HEK293T (cell line): ENCODE measurements around the gene LIPC.

Experiments
- ARNT ChIP-seq: fragments of 450-650 bp; IDR thresholded peaks from 2 replicates; pipeline ENCODE4 v1.6.1; 2017; ENCODE audit warnings: mild to moderate bottlenecking
- BHLHE40 ChIP-seq: fragments of 450-650 bp; IDR thresholded peaks from 2 replicates; pipeline ENCODE4 v1.6.1; 2016; ENCODE audit warnings: mild to moderate bottlenecking, moderate library complexity, borderline replicate concordance
- CTBP1 ChIP-seq: fragments of 450-650 bp; IDR thresholded peaks from 2 replicates; pipeline ENCODE4 v1.6.1; 2016; ENCODE audit warnings: borderline replicate concordance
- FOXK2 ChIP-seq: fragments of 450-650 bp; IDR thresholded peaks from 2 replicates; pipeline ENCODE4 v1.6.1; 2016; ENCODE audit warnings: mild to moderate bottlenecking
- FOXM1 ChIP-seq: fragments of 450-650 bp; IDR thresholded peaks from 2 replicates; pipeline ENCODE4 v1.6.1; 2017; ENCODE audit warnings: mild to moderate bottlenecking, borderline replicate concordance
- L3MBTL2 ChIP-seq: fragments of 450-650 bp; conservative IDR thresholded peaks from 2 replicates; pipeline ENCODE4 v1.6.1; 2016; ENCODE audit warnings: mild to moderate bottlenecking
- LEF1 ChIP-seq: fragments of 450-650 bp; IDR thresholded peaks from 2 replicates; pipeline ENCODE4 v1.6.1; 2017; ENCODE audit warnings: mild to moderate bottlenecking, borderline replicate concordance
- PKNOX1 ChIP-seq: fragments of 450-650 bp; IDR thresholded peaks from 2 replicates; pipeline ENCODE4 v1.6.1; 2016
- SP1 ChIP-seq: fragments of 450-650 bp; IDR thresholded peaks from 2 replicates; pipeline ENCODE4 v1.6.1; 2017
- SUZ12 ChIP-seq: fragments of 450-650 bp; IDR thresholded peaks from 2 replicates; pipeline ENCODE4 v1.6.1; 2016; ENCODE audit warnings: mild to moderate bottlenecking
- TARDBP ChIP-seq: fragments of 450-650 bp; IDR thresholded peaks from 2 replicates; pipeline ENCODE4 v1.6.1; 2016

GRCh38 chr15:58597943-58598828 lies 166.4 kb downstream of the LIPC start:
- no peak for TF ChIP-seq CTBP1
- no peak for TF ChIP-seq SUZ12
- no peak for TF ChIP-seq TARDBP
- no peak for TF ChIP-seq FOXM1
- no peak for TF ChIP-seq LEF1
- no peak for TF ChIP-seq ARNT
- TF ChIP-seq PKNOX1: no peak
- no peak for TF ChIP-seq L3MBTL2
- no peak for TF ChIP-seq BHLHE40
- TF ChIP-seq SP1: no peak
- TF ChIP-seq FOXK2: no peak
